Tibial nerve (tissue), 4 donors: ENCODE results near the gene TOR4A. TPM values are rescaled to one million over a fixed set of nuclear protein-coding genes. Genes with fewer than 3 reads are reported as not detected.

Experiments
- DNase-seq, 2 donors: peaks; one replicate each; pipeline ENCODE4 v3.0.0-alpha.2; 2019; ENCODE audit warnings: low spot score in 2 of 2
- H3K27ac ChIP-seq, 4 donors: fragments of 200-600 bp; sonication (generic) in 3 of 4; one replicate each; pipeline ENCODE4 v1.5.1; 2017 to 2019; ENCODE audit warnings: mild to moderate bottlenecking in 1 of 4
- H3K27me3 ChIP-seq, 2 donors: fragments of 200-600 bp; sonication (generic) in 1 of 2; one replicate each; pipeline versions ENCODE4 v1.5.1 to v1.6.0; 2017 to 2019
- H3K36me3 ChIP-seq, 3 donors: fragments of 200-600 bp; sonication (generic); one replicate each; pipeline ENCODE4 v1.5.1; 2018 to 2019
- H3K4me1 ChIP-seq, 4 donors: fragments of 200-600 bp; sonication (generic) in 3 of 4; one replicate each; pipeline ENCODE4 v1.5.1; 2017 to 2019
- H3K4me3 ChIP-seq, 4 donors: fragments of 200-600 bp; sonication (generic) in 3 of 4; one replicate each; pipeline ENCODE4 v1.5.1; 2017 to 2019; ENCODE audit warnings: mild to moderate bottlenecking in 1 of 4, moderate library complexity in 1 of 4
- H3K9me3 ChIP-seq, 4 donors: fragments of 200-600 bp; sonication (generic) in 3 of 4; one replicate each; pipeline ENCODE4 v1.5.1; 2017 to 2019
- EP300 ChIP-seq, 2 donors: sonication (generic); formaldehyde crosslinking; IDR thresholded peaks; one replicate each; pipeline ENCODE4 v1.6.1; 2017; ENCODE audit warnings: antibody characterized with exemption in 2 of 2, mild to moderate bottlenecking in 1 of 2
- POLR2A ChIP-seq, 2 donors: fragments of 450-650 bp; IDR thresholded peaks; one replicate each; pipeline ENCODE4 v1.6.1; 2017; ENCODE audit warnings: antibody characterized with exemption in 2 of 2, mild to moderate bottlenecking in 2 of 2, moderate library complexity in 2 of 2
- WGBS, 2 donors: methylation state at CpG; one replicate each; pipeline ENCODE4 v1.1.5; 2018; 5-methylcytosine and 5-hydroxymethylcytosine counted together
- total RNA-seq, 4 donors: library from RNA; depleted of rRNA; stranded (reverse); fragments of >200 nt; gene quantifications; one replicate each; pipeline ENCODE4 v1.1.0, GENCODE V29; 2016
- TF ChIP-seq, protein P1 (sequence below), 5 experiments: fragments of 200-600 bp in 3 of 5; fragments of 450-650 bp in 2 of 5; sonication (generic) in 3 of 5; IDR thresholded peaks; one replicate each; pipeline ENCODE4 v1.5.1; 2016 to 2019; ENCODE audit warnings: antibody characterized with exemption in 5 of 5, mild to moderate bottlenecking in 3 of 5, moderate library complexity in 2 of 5

The TOR4A gene
- total RNA-seq, 4 donors from 2014 or later: 3.3 to 11.4 (median 4.3) TPM

DNA sequence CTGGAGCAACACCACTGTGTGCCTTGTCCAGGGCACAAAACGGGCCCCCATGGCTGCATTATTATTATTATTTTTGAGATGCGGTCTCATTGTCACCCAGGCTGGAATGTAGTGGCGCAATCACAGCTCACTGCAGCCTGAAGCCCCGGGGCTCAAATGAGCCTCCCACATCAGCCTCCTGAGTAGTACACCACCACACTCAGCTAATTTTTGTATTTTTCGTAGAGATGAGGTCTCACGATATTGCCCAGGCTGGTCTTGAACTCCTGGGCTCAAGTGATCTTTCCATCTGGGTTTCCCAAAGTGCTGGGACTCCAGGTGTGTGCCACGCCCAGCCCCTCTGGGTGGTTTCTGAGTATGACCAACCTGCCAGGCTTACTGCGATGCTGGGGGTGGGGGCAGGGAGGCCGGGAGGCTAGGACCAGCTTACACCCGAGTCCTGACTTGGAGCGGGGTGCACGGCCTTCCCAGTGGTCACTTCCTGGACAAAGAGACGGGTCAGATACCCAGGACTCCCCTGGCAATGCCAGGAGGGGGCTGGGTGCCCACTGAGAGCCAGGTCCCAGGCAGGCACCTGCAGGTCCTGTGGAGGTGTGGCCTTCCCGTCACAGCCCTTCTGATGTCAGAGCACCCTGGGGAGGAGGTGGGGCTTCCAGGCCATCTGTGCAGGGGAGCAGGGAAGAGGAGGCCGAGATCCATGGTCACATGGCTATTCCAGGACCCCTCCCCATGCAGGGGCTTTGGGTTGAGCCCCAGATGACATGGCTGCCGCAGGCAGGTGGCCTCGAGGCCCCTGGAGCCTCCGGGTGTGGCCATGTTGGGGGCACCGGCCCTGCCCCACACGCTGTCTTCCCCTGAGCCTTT lies 32.9 kb downstream of the TOR4A start:
- Histone ChIP-seq H3K9me3 (no peaks in the 10 kb centered on the region), H3K27ac (peak overlapping the region in 2 of 4 donors; percentile 11 to 51), H3K4me1 (peaks cover 0 to 39% (median 31%) of the 10 kb centered on the region in 4 donors), H3K36me3 (no peaks in the 10 kb centered on the region), H3K27me3 (peaks cover 0 to 39% of the 10 kb centered on the region in 2 donors), H3K4me3 (no peak overlapping the region)
- no peak for DNase-seq
- WGBS, 2 donors: 72 to 79% methylated on average over 18 to 20 of the region's 20 CpGs
- TF ChIP-seq, protein P1, sequence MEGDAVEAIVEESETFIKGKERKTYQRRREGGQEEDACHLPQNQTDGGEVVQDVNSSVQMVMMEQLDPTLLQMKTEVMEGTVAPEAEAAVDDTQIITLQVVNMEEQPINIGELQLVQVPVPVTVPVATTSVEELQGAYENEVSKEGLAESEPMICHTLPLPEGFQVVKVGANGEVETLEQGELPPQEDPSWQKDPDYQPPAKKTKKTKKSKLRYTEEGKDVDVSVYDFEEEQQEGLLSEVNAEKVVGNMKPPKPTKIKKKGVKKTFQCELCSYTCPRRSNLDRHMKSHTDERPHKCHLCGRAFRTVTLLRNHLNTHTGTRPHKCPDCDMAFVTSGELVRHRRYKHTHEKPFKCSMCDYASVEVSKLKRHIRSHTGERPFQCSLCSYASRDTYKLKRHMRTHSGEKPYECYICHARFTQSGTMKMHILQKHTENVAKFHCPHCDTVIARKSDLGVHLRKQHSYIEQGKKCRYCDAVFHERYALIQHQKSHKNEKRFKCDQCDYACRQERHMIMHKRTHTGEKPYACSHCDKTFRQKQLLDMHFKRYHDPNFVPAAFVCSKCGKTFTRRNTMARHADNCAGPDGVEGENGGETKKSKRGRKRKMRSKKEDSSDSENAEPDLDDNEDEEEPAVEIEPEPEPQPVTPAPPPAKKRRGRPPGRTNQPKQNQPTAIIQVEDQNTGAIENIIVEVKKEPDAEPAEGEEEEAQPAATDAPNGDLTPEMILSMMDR (IDR thresholded peaks at IDR 0.05): no peak
- TF ChIP-seq EP300 (IDR thresholded peaks at IDR 0.05) (no peak), POLR2A (IDR thresholded peaks at IDR 0.05) (no peak)

DNA sequence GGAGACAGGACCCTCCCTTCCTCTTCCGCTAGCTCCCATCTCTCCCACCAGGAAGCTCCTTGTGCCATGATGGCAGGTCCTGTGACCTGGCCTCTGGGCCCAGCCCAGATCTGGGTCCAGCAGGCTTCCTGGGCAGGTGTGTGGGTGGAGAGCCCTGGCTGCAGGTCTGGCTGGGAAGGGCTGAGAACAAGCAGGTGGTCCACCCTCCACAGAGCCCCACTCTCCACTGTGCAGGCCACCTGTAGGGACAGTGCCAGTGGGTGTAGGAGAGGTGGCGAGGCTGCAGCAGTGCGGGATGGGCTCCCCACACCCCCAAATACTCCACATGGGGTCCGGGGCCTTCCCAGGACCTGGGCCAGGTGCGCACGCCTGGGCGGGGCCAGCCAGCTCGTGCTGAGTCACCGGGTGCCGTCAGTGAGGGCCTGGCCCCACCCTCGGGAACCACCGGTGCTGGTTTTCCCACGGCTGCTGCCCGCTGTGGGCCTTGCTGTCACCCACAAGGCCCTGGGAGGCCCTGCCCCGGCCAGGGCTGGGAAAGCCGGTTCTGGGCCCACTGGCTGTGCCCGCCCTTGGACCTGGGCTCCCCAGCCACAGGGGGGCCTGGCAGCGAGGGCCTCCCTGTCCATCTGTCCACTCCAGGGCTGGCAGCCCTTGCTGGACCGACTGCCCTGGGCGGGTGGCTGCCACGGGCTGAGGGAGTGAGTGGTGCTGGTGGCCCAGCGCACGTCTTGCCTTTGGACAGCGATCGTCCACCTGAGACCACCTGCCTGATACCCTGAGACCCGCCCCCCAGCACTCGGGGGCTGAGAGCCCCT lies 33.9 kb downstream of the TOR4A start:
- peaks cover 0 to 39% (median 30%) of the 10 kb centered on the region in 4 donors for H3K4me1 ChIP-seq
- no peak overlapping the region for H3K4me3 ChIP-seq
- 65 to 84% methylated on average over 16 to 19 of the region's 27 CpGs for WGBS, 2 donors
- no peaks in the 10 kb centered on the region for H3K9me3 ChIP-seq
- H3K27ac ChIP-seq: peak overlapping the region in 2 of 4 donors; percentile 14 to 51
- H3K36me3 ChIP-seq: no peaks in the 10 kb centered on the region
- no peak for DNase-seq
- H3K27me3 ChIP-seq: peaks cover 0 to 36% of the 10 kb centered on the region in 2 donors
- TF ChIP-seq POLR2A (IDR thresholded peaks at IDR 0.05): no peak
- TF ChIP-seq EP300 (IDR thresholded peaks at IDR 0.05): no peak
- TF ChIP-seq, protein P1 (IDR thresholded peaks at IDR 0.05): no peak

DNA sequence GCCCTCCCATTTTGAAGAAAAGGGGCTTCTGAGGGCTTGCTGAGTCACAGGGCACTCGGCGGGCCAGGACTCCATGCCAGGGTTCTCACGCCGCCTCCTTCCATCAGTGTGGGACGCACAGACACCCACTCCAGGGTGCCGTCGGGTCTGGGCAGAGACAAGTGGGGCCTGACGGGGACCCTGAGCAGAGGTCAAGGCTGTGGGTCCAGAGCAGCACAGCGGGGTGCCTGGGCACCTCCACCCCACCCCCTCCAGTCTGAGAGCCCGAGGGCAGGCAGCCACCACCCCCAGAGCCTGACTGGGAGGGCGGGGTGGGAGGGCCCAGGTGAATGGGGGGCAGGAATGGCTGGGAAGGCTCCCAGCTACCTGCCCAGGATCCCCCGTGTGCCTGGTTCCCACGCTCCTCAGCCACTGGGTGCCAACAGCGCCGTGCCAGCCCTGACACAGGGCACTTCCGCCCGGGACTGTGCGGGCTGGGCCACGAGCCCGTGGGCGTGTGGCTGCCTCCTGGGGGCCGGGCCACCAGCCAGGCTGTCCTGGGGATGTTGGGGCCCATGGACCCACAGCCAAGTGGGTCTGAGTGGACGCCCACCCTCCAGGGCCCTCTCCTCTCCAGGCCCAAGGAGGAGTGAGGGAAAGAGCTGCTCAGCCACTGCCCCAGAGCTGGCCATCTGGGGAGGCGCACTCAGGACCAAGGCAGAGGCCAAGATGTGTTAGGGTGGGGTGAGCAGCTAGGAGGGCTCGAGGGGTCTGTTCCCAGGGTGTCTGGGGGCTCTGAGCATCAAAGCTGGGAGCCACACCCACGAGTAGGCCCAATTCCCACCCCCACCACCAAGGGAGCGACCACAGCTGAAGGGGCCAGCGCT lies 34.7 kb downstream of the TOR4A start:
- no peak overlapping the region for H3K4me3 ChIP-seq
- WGBS, 2 donors: 66 to 75% methylated on average over 14 to 25 of the region's 28 CpGs
- no peaks in the 10 kb centered on the region for H3K36me3 ChIP-seq
- H3K27me3 ChIP-seq: peaks cover 0 to 36% of the 10 kb centered on the region in 2 donors
- H3K27ac ChIP-seq: peak overlapping the region in 2 of 4 donors; percentile 14 to 51
- H3K9me3 ChIP-seq: no peaks in the 10 kb centered on the region
- peaks cover 0 to 38% (median 26%) of the 10 kb centered on the region in 4 donors for H3K4me1 ChIP-seq
- TF ChIP-seq EP300 (IDR thresholded peaks at IDR 0.05) (no peak), POLR2A (IDR thresholded peaks at IDR 0.05) (no peak)
- TF ChIP-seq, protein P1 (IDR thresholded peaks at IDR 0.05): no peak
- DNase-seq: no peak

DNA sequence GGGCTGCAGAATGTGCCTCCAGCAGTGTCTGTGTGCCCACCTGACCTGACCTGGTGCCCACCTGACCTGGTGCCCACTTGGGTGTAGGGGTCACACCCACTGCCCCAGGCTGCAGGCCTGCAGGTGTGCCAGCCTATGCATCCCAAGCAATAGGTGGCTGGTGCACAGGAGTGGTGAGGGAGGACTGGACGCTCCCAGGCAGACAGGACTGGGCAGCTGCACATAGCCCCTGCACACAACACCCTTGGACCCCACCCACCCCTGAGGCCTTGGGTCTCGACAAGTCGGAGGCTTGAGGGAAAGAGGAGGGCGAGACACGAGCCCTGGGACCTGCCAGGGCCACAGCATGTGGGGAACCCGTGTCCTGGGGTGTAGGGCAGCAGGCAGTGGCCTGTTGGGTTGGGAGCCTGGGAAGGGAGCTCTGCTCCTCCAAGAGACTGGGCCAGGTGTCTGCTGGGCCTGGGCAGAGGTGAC lies 35.4 kb downstream of the TOR4A start:
- Histone ChIP-seq H3K4me3 (no peak overlapping the region), H3K9me3 (no peaks in the 10 kb centered on the region), H3K36me3 (no peaks in the 10 kb centered on the region), H3K4me1 (peaks cover 0 to 33% (median 22%) of the 10 kb centered on the region in 4 donors), H3K27me3 (peaks cover 0 to 34% of the 10 kb centered on the region in 2 donors), H3K27ac (no peak overlapping the region)
- TF ChIP-seq POLR2A (IDR thresholded peaks at IDR 0.05) (no peak), EP300 (IDR thresholded peaks at IDR 0.05) (no peak)
- TF ChIP-seq, protein P1 (IDR thresholded peaks at IDR 0.05): no peak
- DNase-seq: no peak
- 79 to 94% methylated on average over 5 to 6 of the region's 6 CpGs for whole genome bisulfite sequencing, 2 donors
